ENCODE measurements around the gene COQ8B.

The COQ8B gene

DNA sequence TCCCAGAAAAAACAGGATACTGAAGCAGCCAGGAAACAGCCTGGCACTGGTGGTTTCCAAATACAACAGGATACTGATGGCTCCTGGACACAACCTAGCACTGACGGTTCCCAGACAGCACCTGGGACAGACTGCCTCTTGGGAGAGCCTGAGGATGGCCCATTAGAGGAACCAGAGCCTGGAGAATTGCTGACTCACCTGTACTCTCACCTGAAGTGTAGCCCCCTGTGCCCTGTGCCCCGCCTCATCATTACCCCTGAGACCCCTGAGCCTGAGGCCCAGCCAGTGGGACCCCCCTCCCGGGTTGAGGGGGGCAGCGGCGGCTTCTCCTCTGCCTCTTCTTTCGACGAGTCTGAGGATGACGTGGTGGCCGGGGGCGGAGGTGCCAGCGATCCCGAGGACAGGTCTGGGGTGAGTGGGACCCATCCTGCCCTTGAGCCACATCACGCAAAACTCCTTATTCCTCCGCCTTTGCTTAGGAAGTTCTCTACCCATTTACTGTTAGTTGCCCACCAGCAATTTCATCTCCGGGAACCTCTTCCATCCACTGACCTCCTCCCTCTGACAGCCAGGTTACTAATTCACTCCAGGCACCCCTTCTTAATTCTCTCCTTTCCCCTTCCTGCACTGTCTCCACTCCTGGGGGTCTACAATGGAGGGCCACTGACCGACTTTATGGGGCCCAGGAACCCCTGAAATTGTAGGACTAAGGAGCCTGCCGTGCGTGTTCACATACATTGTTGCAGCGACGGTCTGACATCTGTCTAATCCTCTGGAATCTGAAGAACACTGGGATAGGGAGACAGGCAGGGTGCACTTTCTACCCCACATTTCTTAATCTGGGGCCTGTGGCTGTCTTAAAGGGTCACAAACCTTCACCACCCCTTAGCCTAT is 1.4 kb upstream of the COQ8B start:
- peak; percentile 16 for DNase-seq (ENCODE audit: low read depth, low spot score)

DNA sequence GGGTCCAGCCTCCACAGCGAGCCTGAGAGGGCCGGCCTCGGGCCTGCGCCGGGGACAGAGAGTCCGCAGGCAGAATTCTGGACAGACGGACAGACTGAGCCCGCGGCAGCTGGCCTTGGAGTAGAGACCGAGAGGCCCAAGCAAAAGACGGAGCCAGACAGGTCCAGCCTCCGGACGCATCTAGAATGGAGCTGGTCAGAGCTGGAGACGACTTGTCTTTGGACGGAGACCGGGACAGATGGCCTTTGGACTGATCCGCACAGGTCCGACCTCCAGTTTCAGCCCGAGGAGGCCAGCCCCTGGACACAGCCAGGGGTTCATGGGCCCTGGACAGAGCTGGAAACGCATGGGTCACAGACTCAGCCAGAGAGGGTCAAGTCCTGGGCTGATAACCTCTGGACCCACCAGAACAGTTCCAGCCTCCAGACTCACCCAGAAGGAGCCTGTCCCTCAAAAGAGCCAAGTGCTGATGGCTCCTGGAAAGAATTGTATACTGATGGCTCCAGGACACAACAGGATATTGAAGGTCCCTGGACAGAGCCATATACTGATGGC is 716 bp upstream of the COQ8B start:
- DNase-seq (ENCODE audit: low read depth, low spot score), result no peak

DNA sequence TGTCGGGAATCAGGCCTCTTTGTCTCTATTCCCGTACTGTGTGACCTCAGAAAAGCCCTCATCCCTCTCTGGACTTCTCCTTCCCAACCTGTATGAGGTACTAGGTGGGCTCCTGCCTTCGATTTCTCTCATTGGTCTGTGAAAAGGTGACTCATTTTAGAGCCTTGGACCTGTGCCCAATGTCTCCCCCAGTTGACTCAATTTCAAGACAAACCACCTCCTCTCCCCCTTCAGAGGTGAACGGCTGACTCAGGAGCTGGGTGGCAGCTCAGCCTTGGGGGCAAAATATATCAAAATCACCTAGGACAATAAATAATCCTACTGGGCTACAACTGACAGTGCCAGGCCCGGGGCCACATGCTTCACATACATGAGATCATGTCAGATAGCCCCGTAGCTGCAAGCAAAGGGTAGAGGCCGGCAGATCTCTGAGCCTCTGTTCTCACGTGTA is 630 bp downstream of the COQ8B start:
- no peak for DNase-seq (ENCODE audit: low read depth, low spot score)

DNA sequence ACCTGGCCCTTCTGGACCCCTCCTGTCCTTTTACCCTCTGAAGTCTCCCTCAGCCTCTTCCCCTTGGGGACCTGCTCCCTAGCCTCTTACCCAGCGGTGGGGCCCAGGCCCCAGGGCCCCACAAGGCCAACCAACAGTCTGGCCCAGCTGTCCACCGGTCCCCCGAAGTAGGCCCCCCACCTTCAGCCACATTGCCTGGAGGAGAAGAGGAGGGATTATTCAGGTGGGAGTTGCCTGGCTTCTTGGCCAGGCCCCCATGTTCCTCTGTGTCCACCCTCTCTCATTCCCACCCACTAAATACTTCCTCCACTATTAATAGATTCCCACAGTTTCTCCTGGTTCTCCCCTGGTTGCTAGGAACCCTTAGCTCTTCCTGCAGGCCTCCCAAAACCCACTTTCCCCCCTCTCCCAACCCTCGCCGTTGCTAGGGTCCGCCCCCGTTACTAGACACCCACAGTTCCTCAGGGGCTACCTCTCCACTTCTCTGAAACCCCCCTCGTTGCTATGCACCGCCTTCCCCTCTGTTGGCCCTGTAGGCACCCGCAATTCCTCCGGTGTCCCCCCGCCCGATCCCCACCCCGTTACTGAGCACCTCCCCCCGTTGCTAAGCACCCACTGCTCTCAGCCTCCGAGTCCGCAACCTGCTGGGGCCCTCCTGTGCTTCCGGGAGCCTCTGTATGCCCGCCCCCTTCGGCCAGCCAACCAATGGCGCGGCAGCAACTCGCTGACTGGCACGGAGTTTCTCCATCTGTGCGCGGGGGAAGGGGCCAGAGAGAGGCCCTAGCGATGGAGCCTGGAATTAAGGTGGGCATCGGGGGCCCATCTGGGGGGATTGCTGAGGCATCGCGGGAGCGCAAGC is 2.0 kb downstream of the COQ8B start:
- peak; percentile 98 for DNase-seq (ENCODE audit: low read depth, low spot score)

DNA sequence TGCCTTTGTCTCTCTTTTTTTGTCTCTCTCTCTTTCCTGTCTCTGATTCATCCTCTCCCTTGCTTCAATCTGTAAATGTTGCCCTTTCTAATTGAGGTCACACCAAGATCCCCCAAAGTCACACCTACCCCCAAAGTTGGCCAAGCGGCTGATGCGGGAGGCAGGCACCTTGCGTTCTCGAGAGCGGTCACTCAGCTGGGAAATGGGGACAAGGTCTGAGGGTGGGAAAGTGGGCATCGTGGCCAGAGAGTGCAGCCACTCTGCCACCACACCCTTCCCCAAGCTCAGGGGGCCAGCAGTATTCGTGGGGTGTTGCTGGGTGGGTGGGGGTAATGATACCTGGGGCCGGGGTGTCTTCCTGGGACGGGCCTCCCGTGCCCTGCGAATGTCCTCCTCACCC is 2.7 kb downstream of the COQ8B start:
- no peak for DNase-seq (ENCODE audit: low read depth, low spot score)

DNA sequence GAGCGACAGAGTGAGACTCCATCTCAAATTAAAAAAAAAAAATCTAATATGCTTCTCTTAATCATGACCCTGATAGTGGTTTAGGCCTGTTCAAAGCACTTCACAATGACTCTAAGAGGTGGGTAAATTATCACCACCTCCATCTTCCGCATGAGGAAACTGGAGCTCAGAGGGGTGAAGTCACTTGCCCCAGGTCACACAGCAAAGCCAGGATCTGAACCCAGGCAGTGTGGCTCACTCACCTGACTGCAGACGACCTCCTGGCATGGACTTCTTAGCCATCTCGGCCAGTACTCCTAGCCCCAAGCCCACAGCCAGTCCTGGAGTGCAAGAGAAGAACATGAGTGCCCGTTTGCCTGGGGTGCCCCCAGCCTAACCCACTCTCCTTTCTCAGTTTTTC is 6.9 kb downstream of the COQ8B start:
- DNase-seq (ENCODE audit: low read depth, low spot score), result no peak

DNA sequence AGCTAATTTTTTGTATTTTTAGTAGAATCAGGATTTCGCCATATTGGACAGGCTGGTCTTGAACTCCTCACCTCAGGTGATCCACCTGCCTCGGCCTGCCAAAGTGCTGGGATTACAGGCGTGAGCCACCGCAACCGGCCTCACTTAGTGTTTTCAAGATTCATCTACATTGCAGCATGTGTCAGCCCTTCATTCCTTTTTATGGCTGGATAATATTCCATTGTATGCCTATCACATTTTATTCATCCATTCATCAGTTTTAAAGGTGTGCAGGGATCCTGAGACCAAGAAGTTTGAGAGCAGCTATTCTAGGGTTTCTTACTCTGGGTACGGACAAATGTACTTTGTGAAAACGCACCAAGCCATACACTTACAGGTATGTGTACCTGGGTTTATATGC is 9.1 kb downstream of the COQ8B start:
- no peak for DNase-seq (ENCODE audit: low read depth, low spot score)

DNA sequence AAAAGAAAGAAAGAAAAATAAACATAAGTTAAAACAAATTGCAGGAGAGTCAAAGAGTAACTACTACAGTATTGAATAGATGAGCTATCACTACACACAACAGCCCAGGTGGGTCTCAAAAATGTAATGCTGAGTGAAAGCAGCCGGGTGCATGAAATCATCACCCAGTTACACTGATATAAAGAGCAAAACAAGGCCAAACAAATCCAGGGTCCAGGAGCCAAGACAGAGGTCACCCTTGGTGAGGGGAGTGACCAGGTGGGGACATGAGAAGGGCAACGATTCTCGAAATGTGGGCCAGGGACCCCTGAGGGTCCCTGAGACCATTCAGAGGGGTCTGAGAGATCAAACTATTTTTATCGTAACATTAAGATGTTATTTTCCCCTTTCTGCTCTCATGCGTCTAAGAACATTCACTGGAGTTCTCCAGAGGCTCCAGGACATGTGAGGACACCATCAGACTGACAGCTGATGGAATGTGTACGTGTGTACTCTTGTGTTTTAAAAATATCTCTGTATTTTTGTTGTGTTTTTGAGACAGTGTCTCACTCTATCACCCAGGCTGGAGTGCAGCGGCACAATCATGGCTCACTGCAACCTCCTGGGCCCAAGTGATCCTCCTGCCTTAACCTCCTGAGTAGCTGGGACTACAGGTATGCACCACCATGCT is 10.6 kb downstream of the COQ8B start:
- DNase-seq (ENCODE audit: low read depth, low spot score), result no peak

DNA sequence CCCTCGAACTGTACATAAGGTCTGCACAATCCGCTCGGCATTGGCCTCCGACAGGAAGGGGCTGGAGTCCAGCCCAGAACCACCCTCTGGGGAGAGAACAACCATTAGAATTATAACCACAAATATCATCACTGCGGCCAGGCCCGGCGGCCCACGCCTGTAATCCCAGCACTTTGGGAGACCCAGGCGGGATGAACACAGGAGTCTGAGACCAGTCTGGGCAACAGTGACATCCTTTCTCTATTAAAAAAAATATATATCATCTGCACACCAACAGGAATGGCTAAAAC is 11.4 kb downstream of the COQ8B start:
- no peak for DNase-seq (ENCODE audit: low read depth, low spot score)

DNA sequence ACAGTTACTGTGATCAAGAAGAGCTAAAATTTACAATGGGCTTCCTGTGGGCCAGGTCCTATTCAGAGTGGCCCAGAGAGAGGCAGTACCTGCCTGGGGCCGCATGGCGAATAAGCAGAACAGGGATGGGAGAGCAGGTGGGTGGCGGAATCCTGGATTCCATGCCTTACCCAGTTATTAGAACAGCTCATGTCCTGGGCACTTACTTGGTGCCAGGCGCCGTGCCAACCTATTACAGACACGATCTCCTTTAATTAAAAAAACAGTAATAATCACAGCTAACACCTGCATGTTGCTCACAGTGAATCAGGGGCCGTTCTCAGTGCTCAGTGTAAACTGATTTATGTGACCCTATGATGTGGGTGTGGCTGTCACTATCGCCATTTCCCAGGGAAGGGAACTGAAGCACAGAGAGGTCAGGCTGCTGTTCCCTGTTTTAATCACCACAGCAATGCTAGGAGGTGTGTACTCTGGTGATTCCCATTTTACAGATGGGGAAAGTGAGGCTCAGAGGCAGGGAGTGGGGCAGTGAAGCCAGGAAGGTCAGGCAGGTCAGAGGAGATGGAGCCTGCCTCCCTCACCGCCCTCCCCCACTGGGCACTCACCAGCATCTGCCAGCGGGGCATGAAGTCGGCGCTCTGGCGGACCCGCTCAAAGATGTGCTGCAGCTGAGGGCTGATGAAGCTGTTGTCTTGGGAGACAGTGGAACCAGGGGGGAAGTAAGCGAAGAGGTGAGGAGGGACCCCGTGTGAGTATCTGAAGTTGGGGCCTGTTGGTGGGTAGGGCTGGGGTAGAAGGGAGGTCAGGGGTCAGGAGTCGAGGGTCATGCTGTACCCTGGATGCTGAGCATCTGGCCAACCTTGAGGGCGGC is 12.0 kb downstream of the COQ8B start:
- no peak for DNase-seq (ENCODE audit: low read depth, low spot score)

DNA sequence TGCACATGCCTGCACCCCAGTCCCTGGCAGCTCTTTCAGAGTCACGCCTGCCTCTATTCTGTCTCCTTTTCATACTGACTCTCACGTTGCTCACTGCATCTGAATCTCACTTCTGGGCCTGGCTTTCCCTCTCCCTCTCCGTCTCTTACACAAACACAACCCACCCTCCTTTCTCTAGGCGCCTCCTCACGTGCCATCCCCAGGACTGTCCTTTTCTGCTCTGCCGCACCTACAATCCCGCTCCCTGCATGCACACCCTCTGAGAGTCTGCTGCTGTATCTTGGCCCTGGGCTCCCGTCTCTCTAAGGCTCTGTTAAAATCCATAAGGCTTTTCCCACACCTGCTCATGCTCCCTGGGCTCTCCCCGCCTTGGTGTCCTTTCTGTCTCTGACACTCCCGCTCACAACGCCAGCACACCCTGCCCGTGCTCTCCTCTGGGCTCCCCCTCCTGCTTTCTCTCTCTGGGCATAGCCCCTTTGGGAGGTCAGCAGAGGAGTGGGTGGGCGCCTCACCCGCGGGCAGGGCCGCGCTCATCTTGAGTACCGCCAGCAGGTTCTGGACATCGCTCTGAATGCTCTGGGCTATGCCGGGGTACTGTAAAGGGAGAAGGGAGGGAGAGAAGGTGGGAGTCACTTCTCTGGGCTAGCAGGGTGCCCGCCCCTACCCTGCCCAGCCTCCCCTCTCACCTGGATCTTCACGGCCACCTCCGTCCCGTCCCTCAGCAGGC is 13.5 kb downstream of the COQ8B start:
- DNase-seq (ENCODE audit: low read depth, low spot score), result no peak

DNA sequence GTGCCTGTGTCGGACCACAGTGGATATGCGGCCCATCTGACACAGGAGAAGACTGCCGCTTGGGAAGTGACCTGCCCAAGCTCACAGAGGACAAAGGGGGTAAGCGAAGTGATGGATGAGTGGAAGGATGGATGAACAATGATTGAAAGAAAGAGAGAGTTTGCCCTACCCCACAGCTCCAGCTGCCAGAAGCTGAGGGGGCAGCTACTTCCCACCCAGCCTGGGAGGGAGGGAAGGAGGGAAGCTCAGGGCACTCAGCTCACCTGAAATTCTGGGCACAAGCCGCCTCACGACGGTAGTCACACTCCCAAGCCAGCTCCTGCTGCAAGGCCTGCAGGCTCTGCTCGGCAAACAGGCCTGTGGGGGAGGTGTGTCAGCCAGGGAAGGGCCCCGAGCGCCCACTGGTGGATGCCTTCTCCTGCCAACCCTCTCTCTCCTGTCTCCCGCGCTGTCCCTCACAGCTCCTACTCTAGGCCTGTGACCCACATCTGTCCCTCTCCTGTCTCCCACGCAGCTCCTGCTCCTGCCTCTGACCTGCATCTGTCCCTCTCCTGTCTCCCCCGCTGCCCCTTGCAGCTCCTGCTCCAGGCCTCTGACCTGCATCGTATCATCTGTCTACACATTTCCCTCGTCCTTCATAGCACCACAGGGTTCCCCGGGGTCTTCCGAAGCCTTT is 14.2 kb downstream of the COQ8B start:
- peak; percentile 53 for DNase-seq (ENCODE audit: low read depth, low spot score)

DNA sequence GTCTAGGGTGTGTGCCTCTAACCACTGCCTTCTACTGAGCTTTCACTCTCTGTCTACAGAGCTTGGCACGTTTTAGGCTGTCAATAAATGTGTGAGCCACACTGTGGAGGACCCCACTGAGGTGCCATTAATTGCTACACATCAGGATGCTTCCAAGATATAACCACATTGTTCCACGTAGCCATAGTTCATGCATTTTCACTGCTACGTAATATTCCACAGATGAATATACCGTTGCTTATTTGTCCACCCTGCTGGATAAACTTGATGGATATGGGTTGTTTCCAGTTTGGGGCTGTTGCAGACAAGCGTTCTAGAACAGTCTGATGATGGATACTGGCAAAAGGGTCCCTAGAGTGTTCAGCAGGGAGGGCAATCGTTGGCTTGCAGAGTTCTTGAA is 14.9 kb downstream of the COQ8B start:
- no peak for DNase-seq (ENCODE audit: low read depth, low spot score)

DNA sequence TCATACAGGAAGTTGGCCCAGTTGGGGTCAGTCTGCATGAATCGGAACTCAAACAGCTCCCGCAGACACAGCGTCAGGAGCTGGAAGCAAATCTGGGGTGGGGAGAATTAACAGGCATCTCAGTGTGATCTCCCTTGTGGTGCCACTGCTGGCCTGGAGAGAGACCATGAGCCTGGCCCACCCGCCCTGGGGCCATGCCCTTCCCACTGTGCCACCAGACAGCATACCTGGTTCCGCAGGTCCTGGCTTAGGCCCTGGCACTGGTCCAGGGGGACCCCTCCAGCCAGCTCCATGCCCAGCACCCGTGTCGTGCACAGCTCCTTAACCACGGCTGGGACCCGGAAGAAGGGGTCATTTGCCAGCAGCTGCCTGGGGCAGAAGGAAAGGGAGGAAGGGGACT is 16.6 kb downstream of the COQ8B start:
- no peak for DNase-seq (ENCODE audit: low read depth, low spot score)

DNA sequence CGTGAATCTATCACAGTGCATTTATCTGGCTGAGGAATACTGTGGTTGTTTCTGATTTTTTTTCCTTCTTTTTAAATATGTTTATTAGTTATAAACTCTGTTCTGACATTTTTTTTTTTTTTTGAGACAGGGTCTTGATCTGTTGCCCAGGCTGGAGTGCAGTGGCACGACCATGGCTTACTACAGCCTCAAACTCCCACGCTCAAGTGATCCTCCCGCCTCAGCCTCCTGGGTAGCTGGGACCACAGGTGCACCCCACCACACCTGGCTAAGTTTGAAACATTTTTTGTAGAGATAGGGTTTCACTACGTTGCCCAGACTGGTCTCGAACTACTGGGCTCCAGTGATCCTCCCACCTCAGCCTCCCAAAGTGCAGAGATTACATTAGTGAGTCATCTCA is 19.7 kb downstream of the COQ8B start:
- no peak for DNase-seq (ENCODE audit: low read depth, low spot score)

DNA sequence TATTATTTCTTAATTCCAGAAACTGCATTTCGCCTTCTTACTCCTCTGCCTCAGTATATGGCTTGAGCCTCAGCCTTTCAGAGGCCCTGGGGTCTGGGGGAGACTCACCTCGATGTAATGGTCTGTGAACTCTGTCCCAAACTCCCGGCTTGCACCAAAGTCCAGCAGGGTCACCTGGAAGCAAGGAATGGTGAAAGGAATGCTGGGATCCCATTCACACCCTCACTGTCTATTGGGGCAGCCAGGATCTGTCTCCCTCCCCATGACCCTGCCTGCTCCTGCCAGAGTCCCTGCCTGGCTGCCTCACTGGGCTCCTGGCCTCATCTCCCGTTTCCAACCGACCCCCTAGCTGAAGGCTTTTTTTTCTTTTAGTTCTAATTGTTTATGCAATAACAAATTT is 20.8 kb downstream of the COQ8B start:
- DNase-seq (ENCODE audit: low read depth, low spot score), result no peak

DNA sequence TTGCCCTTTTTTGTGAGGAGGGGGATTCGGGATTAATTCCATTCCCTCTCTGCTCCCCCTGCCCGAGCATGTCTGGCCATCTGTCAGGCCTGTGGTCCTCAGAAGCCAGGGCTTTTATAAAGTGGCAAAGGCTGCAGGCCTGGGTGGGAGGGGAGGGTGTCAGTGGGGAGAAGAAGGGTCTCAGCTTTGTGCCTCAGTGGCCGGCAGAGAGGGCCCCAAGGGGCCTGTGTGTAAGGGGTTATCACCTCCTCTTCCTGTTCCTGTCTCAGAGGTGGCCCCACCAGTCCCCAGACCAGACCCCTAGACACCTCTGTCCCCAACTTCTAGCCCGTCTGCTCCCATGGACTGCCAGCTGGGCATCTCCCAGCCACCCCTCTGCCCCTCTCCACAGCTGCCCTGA is 22.8 kb downstream of the COQ8B start:
- no peak for DNase-seq (ENCODE audit: low read depth, low spot score)

DNA sequence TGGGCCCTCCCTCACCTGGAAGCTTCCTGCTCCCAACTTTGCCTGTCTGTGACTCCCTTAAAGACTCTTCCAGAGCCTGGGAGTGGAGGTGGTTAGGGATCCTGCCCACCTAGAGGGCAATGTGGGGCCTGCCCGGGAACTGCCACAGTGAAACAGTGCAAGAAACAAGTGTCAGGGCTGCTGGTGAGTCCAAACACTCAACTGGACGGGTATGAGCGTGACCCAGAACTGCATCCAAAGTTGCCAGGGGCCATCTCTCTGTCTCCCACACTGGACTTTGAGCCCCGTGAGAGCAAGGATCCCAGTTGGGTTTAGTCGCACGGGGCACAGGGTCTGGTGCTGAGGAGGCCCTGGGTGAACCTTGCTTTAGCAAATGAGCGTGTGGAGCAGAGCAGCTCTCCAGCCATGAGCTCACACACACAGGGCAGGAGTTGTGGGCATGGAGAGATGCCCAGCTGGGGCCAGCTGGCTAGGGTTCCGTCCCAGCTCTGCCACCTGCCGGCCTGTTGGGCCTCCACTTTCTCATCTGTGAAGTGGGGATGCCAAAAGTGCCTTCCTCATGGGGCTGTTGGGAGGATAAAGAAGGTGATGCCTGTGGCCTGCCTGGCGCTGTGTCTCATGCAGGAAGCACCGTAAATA is 23.4 kb downstream of the COQ8B start:
- no peak for DNase-seq (ENCODE audit: low read depth, low spot score)

DNA sequence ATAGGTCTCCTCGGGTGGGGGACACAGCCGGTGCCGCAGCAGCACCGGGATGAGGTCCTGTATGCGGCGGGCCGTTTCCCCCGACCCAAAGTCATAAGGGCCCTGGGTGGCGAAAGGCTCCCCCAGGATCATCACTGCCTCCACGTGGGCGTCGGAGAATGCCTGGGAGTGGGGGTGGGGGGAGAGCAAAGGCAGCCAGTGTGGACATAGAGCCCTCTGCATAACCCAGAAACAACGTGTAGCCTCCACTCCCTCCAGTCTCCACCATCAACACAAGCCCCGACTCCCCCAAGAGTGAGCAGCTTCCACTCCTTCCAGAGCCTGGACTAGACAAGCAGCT is 24.5 kb downstream of the COQ8B start:
- no peak for DNase-seq (ENCODE audit: low read depth, low spot score)
